Activated T-cell treated with anti-CD3 and anti-CD28 coated beads, Interleukin-2, amount 50 U/mL, for 1 hour (primary cell): ENCODE data around the gene PRKCA.
"Not testable (repeated sequence)": the region's sequence is repeated elsewhere in the genome, so short reads cannot be mapped to it uniquely, and the experiment has no call there.

Experiments
- DNase-seq: peaks from one replicate; pipeline ENCODE4 v3.0.0-alpha.2; 2020

Gene PRKCA

GRCh38 chr17:66392783-66393437 lies 90.5 kb downstream of the PRKCA start:
- no peak for DNase-seq

GRCh38 chr17:66395961-66396360 lies 93.5 kb downstream of the PRKCA start:
- no peak for DNase-seq

DNA sequence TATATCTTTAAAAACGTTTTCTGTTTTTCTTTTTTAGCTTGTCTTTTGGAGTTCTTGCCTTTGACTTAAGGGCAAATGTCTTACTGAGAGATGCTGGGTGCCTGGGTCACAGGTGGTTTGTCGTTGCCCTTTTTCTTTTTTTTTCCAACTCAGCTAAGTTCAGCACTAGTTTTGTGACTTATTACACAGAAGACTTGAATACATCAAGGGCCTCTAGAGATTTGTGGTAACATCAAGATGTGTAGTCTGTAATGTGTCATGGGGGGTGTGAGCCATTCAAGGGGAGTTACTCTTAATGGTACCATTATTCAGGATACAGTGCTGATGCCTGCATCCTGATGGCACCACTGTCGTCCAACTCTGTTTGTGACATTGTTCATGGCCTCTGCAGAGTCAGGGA lies 95.1 kb downstream of the PRKCA start:
- DNase-seq = no peak

- no peak for DNase-seq
These were observed 95.6 kb downstream of the PRKCA start for GRCh38 chr17:66398059-66398458.

DNA sequence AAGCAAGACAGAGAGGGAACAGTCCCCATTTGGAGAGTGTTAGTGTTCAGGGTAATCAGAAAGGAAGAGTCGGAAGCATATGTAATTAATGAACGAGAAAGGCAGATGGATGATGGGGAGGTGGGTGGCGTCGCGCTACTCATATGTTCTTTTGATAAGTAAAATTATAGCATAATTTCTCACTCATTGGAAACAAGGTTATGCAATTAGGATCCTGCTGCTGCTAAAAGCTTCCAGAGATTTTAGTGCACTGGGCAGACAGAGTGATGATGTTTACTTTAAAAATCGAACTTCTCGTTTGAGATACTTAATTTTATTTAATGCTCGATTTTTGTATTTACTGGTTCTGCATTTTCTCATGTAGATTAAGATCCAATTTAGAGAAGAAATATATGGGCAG lies 96.2 kb downstream of the PRKCA start:
- DNase-seq = no peak

- DNase-seq = no peak
These were observed 97.0 kb downstream of the PRKCA start for GRCh38 chr17:66399441-66399840.

DNA sequence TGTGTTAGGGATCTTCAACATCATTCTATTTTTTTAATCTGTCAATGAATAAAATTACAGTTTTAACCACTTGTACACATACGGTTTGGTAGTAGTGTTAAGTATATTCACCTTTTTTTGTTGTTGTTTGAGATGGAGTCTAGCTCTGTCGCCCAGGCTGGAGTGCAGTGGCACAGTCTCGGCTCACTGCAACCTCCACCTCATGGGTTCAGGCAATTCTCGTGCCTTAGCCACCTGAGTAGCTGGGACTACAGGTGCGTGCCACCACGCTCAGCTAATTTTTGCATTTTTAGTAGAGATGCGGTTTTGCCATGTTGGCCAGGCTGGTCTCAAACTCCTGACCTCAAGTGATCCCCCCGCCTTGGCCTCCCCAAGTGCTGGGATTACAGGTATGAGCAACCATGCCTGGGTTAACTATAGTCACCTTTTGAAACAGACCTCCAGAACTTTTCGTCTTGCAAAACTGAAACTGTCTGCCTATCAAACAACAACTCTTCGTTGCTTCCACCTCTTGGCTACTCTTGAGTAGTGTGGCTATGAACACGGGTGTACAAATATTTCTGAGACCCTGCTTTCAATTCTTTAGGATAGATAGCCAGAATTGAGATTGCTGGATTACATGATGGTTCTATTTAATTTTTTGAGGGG lies 97.8 kb downstream of the PRKCA start:
- DNase-seq = not testable (repeated sequence)

GRCh38 chr17:66400698-66401097 lies 98.3 kb downstream of the PRKCA start:
- DNase-seq = no peak

DNA sequence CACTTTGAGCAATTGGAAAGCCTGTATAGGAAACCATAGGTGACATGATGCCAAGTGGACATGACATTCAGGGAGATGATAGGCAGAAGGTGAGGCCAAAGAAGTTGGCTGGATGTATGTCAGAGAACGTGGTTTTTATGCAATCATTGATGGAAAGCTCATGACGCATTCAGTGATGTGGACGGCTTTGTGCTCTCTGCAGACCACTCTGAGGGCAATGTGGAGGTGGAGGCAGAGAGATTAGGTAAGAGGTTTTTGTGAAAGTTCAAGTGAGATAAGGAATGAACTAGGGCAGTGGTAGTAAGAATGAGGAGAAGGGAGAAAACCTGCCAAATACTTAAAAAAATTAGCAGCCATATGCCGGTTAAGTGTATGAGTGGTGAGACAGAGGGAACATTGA lies 99.0 kb downstream of the PRKCA start:
- no peak for DNase-seq

DNA sequence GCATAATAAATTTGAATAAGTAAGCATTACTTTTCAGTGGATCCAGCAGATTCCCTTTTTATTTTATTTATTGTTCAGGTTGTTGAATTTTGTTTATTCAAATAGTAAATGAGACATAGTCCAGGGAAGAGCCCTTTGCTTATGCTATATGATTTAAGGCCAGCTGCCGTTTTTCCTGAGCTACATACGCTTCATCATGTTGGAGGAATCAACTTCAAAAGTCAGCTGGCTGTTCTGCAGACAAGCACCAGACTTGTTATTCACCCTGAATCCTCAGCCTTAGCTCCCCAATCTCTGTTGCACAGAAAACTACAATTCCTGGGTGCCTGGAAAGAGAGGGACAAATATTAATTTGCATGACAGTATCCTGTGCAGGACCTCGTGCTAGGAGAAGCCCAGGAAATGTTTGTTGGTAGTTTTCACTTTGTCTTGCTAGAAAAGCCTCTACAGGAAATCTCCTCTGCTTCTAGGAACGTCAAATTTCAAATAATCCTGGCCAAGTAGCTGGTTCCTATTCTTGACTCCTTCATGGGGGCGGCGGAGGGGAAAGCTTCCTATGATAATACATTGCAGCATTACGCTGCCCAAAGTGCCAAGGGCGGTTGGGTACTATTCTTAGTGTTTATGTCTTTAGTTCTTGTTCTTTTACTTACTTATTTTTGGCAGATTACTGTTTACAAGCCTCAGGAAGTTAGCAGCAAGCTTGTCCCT lies 101.6 kb downstream of the PRKCA start:
- no peak for DNase-seq

GRCh38 chr17:66405836-66406677 lies 103.6 kb downstream of the PRKCA start:
- DNase-seq = no peak

GRCh38 chr17:66406701-66407644 lies 104.6 kb downstream of the PRKCA start:
- DNase-seq = no peak

DNA sequence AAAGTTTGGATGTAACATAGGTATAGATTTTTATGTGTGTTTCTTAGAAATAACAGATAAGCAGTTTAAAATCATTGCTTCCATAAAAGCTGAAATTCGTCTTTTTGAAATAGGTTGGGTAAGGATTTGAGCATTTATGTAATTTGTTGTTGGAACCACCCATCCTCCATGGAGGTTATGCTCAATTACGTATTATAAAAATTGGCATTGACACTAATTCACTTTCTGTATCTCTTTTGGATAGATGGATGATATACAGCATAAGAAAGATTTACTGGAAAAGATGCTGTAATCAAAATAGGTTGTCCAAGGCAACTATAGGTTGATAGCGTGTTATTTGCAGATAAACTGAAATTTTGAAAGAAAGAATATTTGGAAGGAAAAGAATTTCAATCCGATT lies 105.5 kb downstream of the PRKCA start:
- no peak for DNase-seq

- DNase-seq = no peak
These were observed 109.1 kb downstream of the PRKCA start for GRCh38 chr17:66411520-66411919.

- DNase-seq = no peak
These were observed 110.6 kb downstream of the PRKCA start for GRCh38 chr17:66412857-66413558.

- DNase-seq = no peak
These were observed 111.4 kb downstream of the PRKCA start for GRCh38 chr17:66413559-66414520.

DNA sequence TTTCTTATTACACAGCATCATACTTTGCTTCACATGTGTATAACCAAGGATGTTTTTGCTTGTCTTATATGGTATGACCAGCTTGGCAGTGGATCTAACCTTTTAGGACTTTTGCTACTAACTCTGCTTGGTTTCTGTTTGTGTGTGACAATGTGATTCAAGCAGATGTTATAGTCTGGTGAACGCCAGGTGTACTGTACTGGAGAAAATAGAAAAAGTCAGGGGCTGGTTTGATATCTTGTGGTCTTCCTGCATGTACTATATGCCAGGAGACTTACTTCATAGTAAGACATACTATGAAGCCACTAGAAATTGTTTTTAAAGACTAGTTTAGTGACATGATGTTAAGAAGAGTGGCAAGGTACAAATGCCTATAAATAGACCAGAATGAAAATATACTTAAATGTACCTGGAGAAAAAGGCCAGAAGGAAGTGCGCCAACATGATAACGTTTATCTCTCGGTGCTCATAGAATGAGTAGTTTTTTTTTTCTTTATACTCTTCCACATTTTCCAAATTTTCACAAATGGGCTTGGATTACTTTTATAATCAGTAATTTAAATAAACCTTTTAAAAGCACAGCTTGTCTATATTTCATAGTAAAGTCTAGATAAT lies 112.3 kb downstream of the PRKCA start:
- DNase-seq = no peak

DNA sequence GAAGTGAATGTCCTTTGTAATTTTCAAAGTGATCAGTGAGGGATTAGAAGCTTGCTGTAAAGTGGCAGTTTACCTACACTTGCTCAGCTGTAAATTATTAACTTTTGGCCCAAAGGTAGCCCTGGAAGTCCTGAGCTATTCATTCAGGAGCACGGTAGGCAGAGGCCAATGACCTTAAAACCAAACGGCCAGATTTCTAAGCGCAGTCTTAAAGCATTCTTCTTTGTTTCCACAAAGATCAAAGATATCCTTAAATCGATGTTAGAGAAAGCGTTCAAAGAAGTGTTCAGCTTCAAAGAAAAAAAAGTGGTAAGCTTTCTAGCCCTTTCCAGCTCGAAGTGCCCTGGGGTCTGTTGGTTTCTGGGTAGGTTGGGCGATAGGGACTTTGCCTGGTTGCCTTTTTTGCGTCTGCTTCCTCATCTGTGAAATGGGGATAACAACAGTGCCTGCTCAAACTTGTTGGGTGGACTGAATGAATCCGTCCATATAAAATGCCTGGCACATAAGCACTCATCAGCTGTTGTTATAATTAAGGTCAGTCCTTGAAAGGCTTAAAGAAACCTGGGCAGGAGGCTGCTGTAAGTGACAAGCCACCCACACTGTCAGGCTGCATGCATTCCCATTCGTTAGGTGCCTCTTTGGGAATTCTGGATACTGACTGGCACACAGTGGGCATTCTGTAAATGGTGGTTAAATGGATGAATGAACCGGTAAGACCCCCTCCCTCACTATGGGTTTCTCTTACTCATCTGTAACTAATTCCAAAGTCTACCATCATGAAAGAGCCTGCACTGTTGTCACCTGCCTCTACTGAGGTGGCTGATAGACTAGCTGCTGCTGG lies 113.2 kb downstream of the PRKCA start:
- no peak for DNase-seq
